ENCODE measurements around the gene ELOF1. TPM values are rescaled to one million over a fixed set of nuclear protein-coding genes. Genes with fewer than 3 reads are reported as not detected.

Gene ELOF1
- total RNA-seq, 1 donor from 2014 or later: 78.8 TPM

- Histone ChIP-seq H2AFZ (ENCODE audit: low read depth, low read length) (no peak overlapping the region), H3K27ac (ENCODE audit: low read depth, low read length) (no peak overlapping the region), H4K20me1 (ENCODE audit: insufficient read depth, low read length) (no peaks in the 10 kb centered on the region), H3K27me3 (ENCODE audit: insufficient read depth, low read length) (no peaks in the 10 kb centered on the region), H3K36me3 (ENCODE audit: insufficient read depth, low read length) (no peaks in the 10 kb centered on the region), H3K4me3 (ENCODE audit: insufficient read depth, low read depth, low read length) (no peak overlapping the region), H3K9ac (ENCODE audit: low read length) (no peak overlapping the region), H3K4me2 (ENCODE audit: low read length) (no peak overlapping the region), H3K4me1 (ENCODE audit: insufficient read depth, low read length) (peaks cover 3% of the 10 kb centered on the region), H3K79me2 (ENCODE audit: insufficient read depth, low read length) (no peaks in the 10 kb centered on the region), H3K9me3 (ENCODE audit: insufficient read depth, low read depth, low read length) (no peaks in the 10 kb centered on the region)
- Mint-ChIP-seq H3K9me3 (ENCODE audit: unreplicated experiment) (peaks cover 2% of the 10 kb centered on the region), H3K4me1 (ENCODE audit: low read depth, unreplicated experiment) (peaks cover 11% of the 10 kb centered on the region), H3K27ac (ENCODE audit: unreplicated experiment) (no peak overlapping the region), H3K27me3 (ENCODE audit: low read depth, unreplicated experiment) (peaks cover 4% of the 10 kb centered on the region), H3K4me3 (ENCODE audit: unreplicated experiment) (no peak overlapping the region), H3K36me3 (ENCODE audit: low read depth, unreplicated experiment) (no peaks in the 10 kb centered on the region)
- DNase-seq (ENCODE audit: low read depth) (no peak), FAIRE-seq (no peak)
- TF ChIP-seq, protein P1, sequence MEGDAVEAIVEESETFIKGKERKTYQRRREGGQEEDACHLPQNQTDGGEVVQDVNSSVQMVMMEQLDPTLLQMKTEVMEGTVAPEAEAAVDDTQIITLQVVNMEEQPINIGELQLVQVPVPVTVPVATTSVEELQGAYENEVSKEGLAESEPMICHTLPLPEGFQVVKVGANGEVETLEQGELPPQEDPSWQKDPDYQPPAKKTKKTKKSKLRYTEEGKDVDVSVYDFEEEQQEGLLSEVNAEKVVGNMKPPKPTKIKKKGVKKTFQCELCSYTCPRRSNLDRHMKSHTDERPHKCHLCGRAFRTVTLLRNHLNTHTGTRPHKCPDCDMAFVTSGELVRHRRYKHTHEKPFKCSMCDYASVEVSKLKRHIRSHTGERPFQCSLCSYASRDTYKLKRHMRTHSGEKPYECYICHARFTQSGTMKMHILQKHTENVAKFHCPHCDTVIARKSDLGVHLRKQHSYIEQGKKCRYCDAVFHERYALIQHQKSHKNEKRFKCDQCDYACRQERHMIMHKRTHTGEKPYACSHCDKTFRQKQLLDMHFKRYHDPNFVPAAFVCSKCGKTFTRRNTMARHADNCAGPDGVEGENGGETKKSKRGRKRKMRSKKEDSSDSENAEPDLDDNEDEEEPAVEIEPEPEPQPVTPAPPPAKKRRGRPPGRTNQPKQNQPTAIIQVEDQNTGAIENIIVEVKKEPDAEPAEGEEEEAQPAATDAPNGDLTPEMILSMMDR (IDR thresholded peaks at IDR 0.05; ENCODE audit: insufficient read depth, low read depth, low read length): no peak
- TF ChIP-seq EZH2 (IDR thresholded peaks at IDR 0.05; ENCODE audit: insufficient read depth, low read length): no peak
Observed at GRCh38 chr19:11580116-11580515, 21.1 kb upstream of the ELOF1 start.

- H3K9ac ChIP-seq (ENCODE audit: low read length): no peak overlapping the region
- H3K4me3 ChIP-seq (ENCODE audit: insufficient read depth, low read depth, low read length): no peak overlapping the region
- no peak overlapping the region for H3K27ac ChIP-seq (ENCODE audit: low read depth, low read length)
- no peaks in the 10 kb centered on the region for H3K36me3 ChIP-seq (ENCODE audit: insufficient read depth, low read length)
- peak overlapping the region; percentile 48 for H3K4me2 ChIP-seq (ENCODE audit: low read length)
- Mint-ChIP-seq H3K4me3 (ENCODE audit: unreplicated experiment) (no peak overlapping the region), H3K27me3 (ENCODE audit: low read depth, unreplicated experiment) (peaks cover 3% of the 10 kb centered on the region), H3K9me3 (ENCODE audit: unreplicated experiment) (peaks cover 2% of the 10 kb centered on the region), H3K27ac (ENCODE audit: unreplicated experiment) (no peak overlapping the region), H3K4me1 (ENCODE audit: low read depth, unreplicated experiment) (peaks cover 11% of the 10 kb centered on the region), H3K36me3 (ENCODE audit: low read depth, unreplicated experiment) (no peaks in the 10 kb centered on the region)
- H3K4me1 ChIP-seq (ENCODE audit: insufficient read depth, low read length): peaks cover 3% of the 10 kb centered on the region
- no peaks in the 10 kb centered on the region for H4K20me1 ChIP-seq (ENCODE audit: insufficient read depth, low read length)
- no peaks in the 10 kb centered on the region for H3K9me3 ChIP-seq (ENCODE audit: insufficient read depth, low read depth, low read length)
- H2AFZ ChIP-seq (ENCODE audit: low read depth, low read length): peak overlapping the region; percentile 60
- no peaks in the 10 kb centered on the region for H3K27me3 ChIP-seq (ENCODE audit: insufficient read depth, low read length)
- peak; percentile 55 for TF ChIP-seq EZH2 (IDR thresholded peaks at IDR 0.05; ENCODE audit: insufficient read depth, low read length)
- TF ChIP-seq, protein P1 (IDR thresholded peaks at IDR 0.05; ENCODE audit: insufficient read depth, low read depth, low read length): no peak
- no peaks in the 10 kb centered on the region for H3K79me2 ChIP-seq (ENCODE audit: insufficient read depth, low read length)
- FAIRE-seq (no peak), DNase-seq (ENCODE audit: low read depth) (no peak)
Observed at GRCh38 chr19:11578258-11579142, 19.5 kb upstream of the ELOF1 start.
